Kidney (tissue), 14 donors: ENCODE data around the gene WFDC2. TPM values are rescaled to one million over a fixed set of nuclear protein-coding genes. Genes with fewer than 3 reads are reported as not detected.

Experiments used
- DNase-seq, 5 donors: peaks; one replicate each; pipeline ENCODE4 v3.0.0-alpha.2; 2013 to 2020
- FAIRE-seq: peaks from 2 replicates; lab custom pipeline; 2012; peaks lifted over from hg19 to GRCh38; lab: Jason Lieb, UNC
- H3K27ac ChIP-seq, 2 donors: one replicate each; pipeline ENCODE4 v1.7.0; 2013; ENCODE audit warnings: low read depth in 2 of 2, low read length in 2 of 2, inconsistent platforms in 1 of 2
- H3K27me3 ChIP-seq: one replicate; pipeline ENCODE4 v1.7.1; 2013; ENCODE audit warnings: low read length, inconsistent platforms; ENCODE audit not compliant: control insufficient read depth, insufficient read depth
- H3K36me3 ChIP-seq, 3 donors: one replicate each; pipeline versions ENCODE4 v1.7.0 to v1.7.1; 2013; ENCODE audit warnings: low read length in 3 of 3, control low read depth in 1 of 3, inconsistent platforms in 1 of 3; ENCODE audit not compliant: insufficient read depth in 3 of 3, control insufficient read depth in 2 of 3
- H3K4me1 ChIP-seq, 3 donors: one replicate each; pipeline versions ENCODE4 v1.7.0 to v1.7.1; 2013; ENCODE audit warnings: low read length in 3 of 3, inconsistent platforms in 1 of 3, low read depth in 1 of 3; ENCODE audit not compliant: control insufficient read depth in 2 of 3, insufficient read depth in 2 of 3
- H3K4me3 ChIP-seq, 3 donors: one replicate each; pipeline versions ENCODE4 v1.7.0 to v1.8.1; 2013; ENCODE audit warnings: low read length in 3 of 3, control low read depth in 1 of 3, inconsistent platforms in 1 of 3
- H3K9ac ChIP-seq, 3 donors: one replicate each; pipeline versions ENCODE4 v1.7.0 to v1.7.1; 2013; ENCODE audit warnings: low read length in 3 of 3, control low read depth in 1 of 3, inconsistent platforms in 1 of 3
- H3K9me3 ChIP-seq, 3 donors: one replicate each; pipeline versions ENCODE4 v1.7.0 to v1.7.1; 2013; ENCODE audit warnings: low read length in 3 of 3, control low read depth in 1 of 3, inconsistent platforms in 1 of 3; ENCODE audit not compliant: control insufficient read depth in 2 of 3, insufficient read depth in 1 of 3
- intact Hi-C: fragments of 100-400 bp; cut with DNase I; formaldehyde crosslinking; loops from one replicate; pipeline ENCODE4 v1.11.1; 2022
- polyA plus RNA-seq: library from polyadenylated mRNA; stranded (reverse); fragments of 350-450 nt; fragmentation: Illumina TruSeq; extraction: RNeasy Lipid Tissue Mini Kit (QIAGEN cat#74804); gene quantifications from one replicate; pipeline ENCODE4 v1.2.3, GENCODE V29; 2014; ENCODE audit warnings: low read depth, low replicate concordance; ENCODE audit not compliant: insufficient read depth
- total RNA-seq: library from RNA; stranded (reverse); fragmentation: NEBNext Ultra II Directional; extraction: Animal tissue kit (Norgen Biotek cat#: 25700); gene quantifications from one replicate; pipeline ENCODE4 v1.2.1, GENCODE V29; 2021
- TF ChIP-seq, protein P1 (sequence below): IDR thresholded peaks from 3 replicates; pipeline ENCODE4 v1.5.1; 2012; ENCODE audit warnings: mild to moderate bottlenecking, moderate library complexity, borderline replicate concordance; ENCODE audit not compliant: insufficient read depth; ENCODE audit errors: extremely low read depth
- donor health status: control.
- donor health status: control.
- donor health status: control.
- donor health status: control.
- donor health status: control.
- donor health status: DM: yes; HTN: yes; CAD: no.
- donor health status: Normal renal cell carcinoma (clear cell type).

Gene WFDC2
- total and polyA plus RNA-seq, 2 donors from 2014 or later = 1,908 to 2,874 TPM

- TF ChIP-seq, protein P1, sequence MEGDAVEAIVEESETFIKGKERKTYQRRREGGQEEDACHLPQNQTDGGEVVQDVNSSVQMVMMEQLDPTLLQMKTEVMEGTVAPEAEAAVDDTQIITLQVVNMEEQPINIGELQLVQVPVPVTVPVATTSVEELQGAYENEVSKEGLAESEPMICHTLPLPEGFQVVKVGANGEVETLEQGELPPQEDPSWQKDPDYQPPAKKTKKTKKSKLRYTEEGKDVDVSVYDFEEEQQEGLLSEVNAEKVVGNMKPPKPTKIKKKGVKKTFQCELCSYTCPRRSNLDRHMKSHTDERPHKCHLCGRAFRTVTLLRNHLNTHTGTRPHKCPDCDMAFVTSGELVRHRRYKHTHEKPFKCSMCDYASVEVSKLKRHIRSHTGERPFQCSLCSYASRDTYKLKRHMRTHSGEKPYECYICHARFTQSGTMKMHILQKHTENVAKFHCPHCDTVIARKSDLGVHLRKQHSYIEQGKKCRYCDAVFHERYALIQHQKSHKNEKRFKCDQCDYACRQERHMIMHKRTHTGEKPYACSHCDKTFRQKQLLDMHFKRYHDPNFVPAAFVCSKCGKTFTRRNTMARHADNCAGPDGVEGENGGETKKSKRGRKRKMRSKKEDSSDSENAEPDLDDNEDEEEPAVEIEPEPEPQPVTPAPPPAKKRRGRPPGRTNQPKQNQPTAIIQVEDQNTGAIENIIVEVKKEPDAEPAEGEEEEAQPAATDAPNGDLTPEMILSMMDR = no peak
- H3K9me3 ChIP-seq = no peaks in the 10 kb centered on the region
- intact Hi-C loops = no loop called here
- no peaks in the 10 kb centered on the region for H3K27me3 ChIP-seq
- H3K4me1 ChIP-seq = no peaks in the 10 kb centered on the region
- H3K9ac ChIP-seq = no peak overlapping the region
- H3K27ac ChIP-seq = no peak overlapping the region
- peaks cover 0 to 2% (median 0%) of the 10 kb centered on the region in 3 donors for H3K36me3 ChIP-seq
- no peak overlapping the region for H3K4me3 ChIP-seq
- DNase-seq (no peak), FAIRE-seq (no peak)
Measured at GRCh38 chr20:45479822-45480221, 10.3 kb downstream of the WFDC2 start.

- H3K4me3 ChIP-seq = no peak overlapping the region
- peaks cover 0 to 2% (median 0%) of the 10 kb centered on the region in 3 donors for H3K36me3 ChIP-seq
- H3K27ac ChIP-seq = no peak overlapping the region
- no peaks in the 10 kb centered on the region for H3K4me1 ChIP-seq
- TF ChIP-seq, protein P1 = no peak
- intact Hi-C loops = no loop called here
- no peaks in the 10 kb centered on the region for H3K27me3 ChIP-seq
- DNase-seq (no peak), FAIRE-seq (no peak)
- H3K9ac ChIP-seq = no peak overlapping the region
- H3K9me3 ChIP-seq = no peaks in the 10 kb centered on the region
Measured at GRCh38 chr20:45484676-45485075, 15.1 kb downstream of the WFDC2 start.

- no peak overlapping the region for H3K9ac ChIP-seq
- DNase-seq = no peak
- no peak overlapping the region for H3K27ac ChIP-seq
- intact Hi-C loops = no loop called here
- TF ChIP-seq, protein P1 = no peak
- no peaks in the 10 kb centered on the region for H3K27me3 ChIP-seq
- H3K36me3 ChIP-seq = peaks cover 0 to 2% (median 0%) of the 10 kb centered on the region in 3 donors
- no peaks in the 10 kb centered on the region for H3K4me1 ChIP-seq
- no peak overlapping the region for H3K4me3 ChIP-seq
- no peak for FAIRE-seq
- H3K9me3 ChIP-seq = no peaks in the 10 kb centered on the region
Measured at GRCh38 chr20:45485388-45485787, 15.8 kb downstream of the WFDC2 start.

DNA sequence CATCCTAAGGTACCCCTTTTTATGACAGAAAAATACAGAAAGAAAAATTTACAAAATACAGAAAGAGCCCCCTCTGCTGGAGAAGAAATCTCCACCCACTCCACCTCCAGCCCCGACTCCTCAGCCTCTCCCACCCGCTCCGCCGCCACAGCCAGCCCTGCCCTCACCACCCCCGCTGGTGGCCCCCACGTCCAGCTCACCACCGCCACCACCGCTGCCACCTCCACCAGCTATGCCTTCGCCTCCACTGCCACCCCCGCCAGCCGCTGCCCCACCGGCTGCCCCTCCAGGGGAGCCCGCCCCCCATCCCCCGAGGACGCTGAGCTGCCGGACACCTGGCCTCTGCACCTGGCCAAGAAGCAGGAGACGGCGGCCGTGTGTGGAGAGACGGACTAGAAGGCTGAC lies 17.7 kb downstream of the WFDC2 start:
- peak in 4 of 5 donors; percentile 21 to 77 (median 36) for DNase-seq
- Histone ChIP-seq H3K9ac (no peak overlapping the region), H3K27me3 (no peaks in the 10 kb centered on the region), H3K27ac (no peak overlapping the region), H3K4me1 (no peaks in the 10 kb centered on the region), H3K36me3 (no peaks in the 10 kb centered on the region), H3K9me3 (no peaks in the 10 kb centered on the region), H3K4me3 (no peak overlapping the region)
- TF ChIP-seq, protein P1 = no peak
- intact Hi-C loops = no loop called here
- no peak for FAIRE-seq
